A673 (cell line): ENCODE data around the gene XYLT2. TPM values are rescaled to one million over a fixed set of nuclear protein-coding genes. Genes with fewer than 3 reads are reported as not detected.

ENCODE experiments used
- BruUV-seq: library from RNA; stranded (reverse); fragments of 400-500 nt; replicated peaks from 2 replicates; lab custom pipeline; 2021; lab: Mats Ljungman, UMichigan
- CTCF ChIA-PET: fragments of 300-600 bp; sonication (Branson Sonifier 250); formaldehyde crosslinking; loops from one replicate; lab custom pipeline; 2022; ENCODE audit warnings: antibody characterized with exemption; lab: Charles Lee
- POLR2A ChIA-PET: fragments of 300-600 bp; sonication (Branson Sonifier 250); formaldehyde crosslinking; loops from one replicate; lab custom pipeline; 2022; ENCODE audit warnings: antibody characterized with exemption; ENCODE audit not compliant: low non-redundant PET; lab: Charles Lee
- DNase-seq: peaks from one replicate; pipeline ENCODE4 v3.0.0-alpha.2; 2015; ENCODE audit warnings: low spot score
- H3K27ac ChIP-seq: fragments of 200-600 bp; sonication (generic); 2 replicates; pipeline ENCODE4 v1.5.1; 2016; ENCODE audit warnings: mixed run types, low read depth, mild to moderate bottlenecking, mixed read lengths, antibody characterized with exemption, low read length; ENCODE audit not compliant: poor library complexity, severe bottlenecking
- H3K27me3 ChIP-seq: fragments of 200-600 bp; sonication (generic); replicated peaks from 2 replicates; pipeline ENCODE4 v1.6.1; 2017; ENCODE audit warnings: mixed run types, low read depth, mild to moderate bottlenecking, mixed read lengths, antibody characterized with exemption, low read length; ENCODE audit not compliant: insufficient read depth, poor library complexity
- H3K36me3 ChIP-seq: fragments of 200-600 bp; sonication (generic); 2 replicates; pipeline ENCODE4 v1.6.1; 2016; ENCODE audit warnings: mixed run types, mild to moderate bottlenecking, mixed read lengths, antibody characterized with exemption, low read length; ENCODE audit not compliant: insufficient read depth, poor library complexity, severe bottlenecking
- H3K4me1 ChIP-seq: fragments of 200-600 bp; sonication (generic); 2 replicates; pipeline ENCODE4 v1.6.1; 2017; ENCODE audit warnings: mixed run types, mild to moderate bottlenecking, mixed read lengths, antibody characterized with exemption, low read length; ENCODE audit not compliant: insufficient read depth, poor library complexity, severe bottlenecking
- H3K4me3 ChIP-seq: fragments of 200-600 bp; sonication (generic); 2 replicates; pipeline ENCODE4 v1.5.1; 2016; ENCODE audit warnings: low read depth, mixed run types, mild to moderate bottlenecking, mixed read lengths, low read length; ENCODE audit not compliant: poor library complexity, severe bottlenecking
- H3K9me3 ChIP-seq: fragments of 200-600 bp; sonication (generic); 2 replicates; pipeline ENCODE4 v1.6.1; 2016; ENCODE audit warnings: mixed run types, low read depth, mild to moderate bottlenecking, mixed read lengths, antibody characterized with exemption, low read length; ENCODE audit not compliant: poor library complexity, severe bottlenecking
- CTCF ChIP-seq: fragments of 300-800, 200-600 bp; sonication (generic); conservative IDR thresholded peaks from 2 replicates; pipeline ENCODE4 v1.5.1; 2017; ENCODE audit warnings: low read depth, mild to moderate bottlenecking, antibody characterized with exemption, low read length, moderate library complexity, mixed read lengths
- EZH2 ChIP-seq: fragments of 200-600 bp; sonication (generic); IDR thresholded peaks from 2 replicates; pipeline ENCODE4 v1.6.1; 2017; ENCODE audit warnings: borderline replicate concordance, low read depth, mild to moderate bottlenecking, mixed read lengths, antibody characterized with exemption, low read length; ENCODE audit not compliant: poor library complexity, severe bottlenecking
- intact Hi-C: fragments of 100-400 bp; cut with micrococcal nuclease; formaldehyde crosslinking; loops from one replicate; pipeline ENCODE4 v1.10.0; 2022; ENCODE audit not compliant: unreplicated experiment
- total RNA-seq: library from RNA; stranded (reverse); gene quantifications from 2 replicates; pipeline ENCODE4 v1.2.3, GENCODE V29; 2021

Gene XYLT2
- total RNA-seq, 1 experiment from 2014 or later: 15.8 TPM

GRCh38 chr17:50323060-50323459, 22.9 kb upstream of the XYLT2 start:
- Histone ChIP-seq H3K27ac (no peak overlapping the region), H3K36me3 (no peaks in the 10 kb centered on the region), H3K4me1 (peaks cover 24% of the 10 kb centered on the region), H3K9me3 (no peaks in the 10 kb centered on the region), H3K4me3 (no peak overlapping the region), H3K27me3 (peaks cover 20% of the 10 kb centered on the region)
- TF ChIP-seq EZH2 (no peak), CTCF (no peak)
- DNase-seq: peak; percentile 72
- BruUV-seq: no TSS peak
- intact Hi-C loops: no loop called here
- POLR2A ChIA-PET: no interaction called here
- CTCF ChIA-PET: interaction anchor here (1.1 kb wide), 1 partner anchor 123 kb away, joined by 3 read pairs; no protein-coding TSS in a partner anchor

GRCh38 chr17:50325906-50326305, 20.0 kb upstream of the XYLT2 start:
- Histone ChIP-seq H3K4me3 (no peak overlapping the region), H3K4me1 (peaks cover 14% of the 10 kb centered on the region), H3K27ac (no peak overlapping the region), H3K27me3 (no peaks in the 10 kb centered on the region), H3K9me3 (no peaks in the 10 kb centered on the region), H3K36me3 (no peaks in the 10 kb centered on the region)
- DNase-seq: no peak
- no TSS peak for BruUV-seq
- ChIA-PET CTCF (no interaction called here), POLR2A (interaction anchor here (0.6 kb wide), 1 partner anchor 297 kb away, joined by 4 read pairs; no protein-coding TSS in a partner anchor)
- TF ChIP-seq EZH2 (no peak), CTCF (no peak)
- intact Hi-C loops: no loop called here

GRCh38 chr17:50326831-50327364, 19.0 kb upstream of the XYLT2 start:
- CTCF ChIA-PET: no interaction called here
- no peak for DNase-seq
- POLR2A ChIA-PET: no interaction called here
- H3K4me1 ChIP-seq: peaks cover 14% of the 10 kb centered on the region
- H3K27ac ChIP-seq: no peak overlapping the region
- intact Hi-C loops: no loop called here
- no TSS peak for BruUV-seq
- H3K4me3 ChIP-seq: no peak overlapping the region
- H3K36me3 ChIP-seq: no peaks in the 10 kb centered on the region
- TF ChIP-seq EZH2 (no peak), CTCF (no peak)
- H3K9me3 ChIP-seq: no peaks in the 10 kb centered on the region
- H3K27me3 ChIP-seq: no peaks in the 10 kb centered on the region
